ENCODE results near the gene UGCG. TPM values are rescaled to one million over a fixed set of nuclear protein-coding genes. Genes with fewer than 3 reads are reported as not detected.

Gene UGCG
- total and polyA plus RNA-seq, 2 of the 4 experiments (the other 2 are of a cell fraction): 84.2 to 104 TPM

GRCh38 chr9:111962021-111962420 is 65.4 kb downstream of the UGCG start:
- Histone ChIP-seq H4K91ac (ENCODE audit: insufficient read depth, low read depth, low read length) (peak overlapping the region; percentile 7; the same call in 1 of the 2 replicates), H3K27ac (ENCODE audit: insufficient read depth, low read length) (no peak overlapping the region), H3K9me1 (ENCODE audit: insufficient read depth, low read length) (peaks cover 21% of the 10 kb centered on the region), H4K20me1 (ENCODE audit: insufficient read depth, low read length) (no peaks in the 10 kb centered on the region), H3K18ac (ENCODE audit: low read depth, low read length) (no peak overlapping the region), H4K5ac (ENCODE audit: low read depth, low read length) (no peak overlapping the region), H2BK120ac (ENCODE audit: low read depth, low read length) (0 out of 2 replicates have a peak overlapping the region, but pooled peaks have one; percentile 57), H3K4me2 (ENCODE audit: low read depth, low read length) (no peak overlapping the region), H3K9ac (ENCODE audit: low read depth, low read length) (no peak overlapping the region), H2BK5ac (ENCODE audit: low read depth, low read length, poor library complexity, severe bottlenecking) (peak overlapping the region; percentile 44), H2AFZ (replicated peaks; ENCODE audit: low read length, poor library complexity) (no peak overlapping the region), H3K23ac (ENCODE audit: low read depth, low read length) (no peak overlapping the region), H3K9me3 (ENCODE audit: control insufficient read depth, insufficient read depth, low read length) (no peaks in the 10 kb centered on the region), H3K36me3 (ENCODE audit: control insufficient read depth, insufficient read depth, low read length) (no peaks in the 10 kb centered on the region), H3K4ac (ENCODE audit: low read depth, low read length) (peak overlapping the region; percentile 31; the same call in 1 of the 2 replicates), H2AK5ac (ENCODE audit: low read depth, low read length) (0 out of 2 replicates have a peak overlapping the region, but pooled peaks have one; percentile 44), H3K4me3 (ENCODE audit: insufficient read depth, low read depth, low read length) (no peak overlapping the region), H2BK20ac (ENCODE audit: low read depth, low read length) (peak overlapping the region; percentile 58; the same call in 1 of the 2 replicates), H3K4me1 (ENCODE audit: control insufficient read depth, insufficient read depth, low read length) (peaks cover 28% of the 10 kb centered on the region), H3K56ac (ENCODE audit: extremely low read depth, insufficient read depth, low read length) (no peak overlapping the region), H3K14ac (replicated peaks; ENCODE audit: low read depth, low read length) (peak overlapping the region; percentile 54), H2AK9ac (replicated peaks; ENCODE audit: low read depth, low read length, poor library complexity) (no peak overlapping the region), H3K79me1 (ENCODE audit: low read depth in 1 of 2, low read length in 2 of 2) (peaks cover 0 to 18% of the 10 kb centered on the region in 2 experiments; a peak in 3 of 4 replicates), H3K27me3 (ENCODE audit: control insufficient read depth, insufficient read depth, low read length) (no peaks in the 10 kb centered on the region), H2BK15ac (ENCODE audit: low read depth, low read length) (peak overlapping the region; percentile 42; the same call in 2 of the 3 replicates), H4K8ac (ENCODE audit: low read depth in 2 of 2, low read length in 2 of 2) (peak overlapping the region in 1 of 2 experiments; percentile 11; a peak in 2 of 4 replicates)
- no TSS peak for BruUV-seq (replicated peaks)
- CTCF ChIA-PET: interaction anchor here (0.7 kb wide), 1 partner anchor 82 kb away, joined by 3 read pairs; no protein-coding TSS in a partner anchor
- TF ChIP-seq POLR2A (IDR thresholded peaks at IDR 0.05; ENCODE audit: low read depth, low read length) (no peak), USF2 (IDR thresholded peaks at IDR 0.05; ENCODE audit: low read depth, low read length) (no peak), CHD1 (IDR thresholded peaks at IDR 0.05; ENCODE audit: low read depth, low read length) (no peak), BHLHE40 (IDR thresholded peaks at IDR 0.05; ENCODE audit: low read depth, low read length) (no peak), MAFK (IDR thresholded peaks at IDR 0.05; ENCODE audit: low read depth, low read length) (no peak), RFX5 (IDR thresholded peaks at IDR 0.05; ENCODE audit: low read depth, low read length) (no peak)
- POLR2A ChIA-PET (ENCODE audit: unreplicated experiment): no interaction called here
- in situ Hi-C loops (cut with MboI; ENCODE audit: low sequenced_read_pairs): loop anchor here (5.0 kb wide), 1 partner anchor 90 kb away; no protein-coding TSS in a partner anchor
- no CpG with 5 or more reads among the region's 6 CpGs for WGBS, 2 experiments (ENCODE audit: extremely low coverage in 2 of 2, insufficient read length in 1 of 2)
- dilution Hi-C loops (cut with HindIII; ENCODE audit: low sequenced_read_pairs, unreplicated experiment): no loop called here
- intact Hi-C loops (cut with micrococcal nuclease): no loop called here
- ATAC-seq (ENCODE audit: low read depth) (no peak), DNase-seq (no peak)
